NT2/D1 (cell line): ENCODE measurements around the gene SLC34A2.

Experiments used
- DNase-seq: peaks from one replicate; pipeline ENCODE4 v3.0.0-alpha.2; 2011; ENCODE audit warnings: low read depth, low spot score
- H3K27me3 ChIP-seq: 2 replicates; pipeline ENCODE4 v1.6.0; 2011; ENCODE audit warnings: mild to moderate bottlenecking; ENCODE audit not compliant: insufficient read length, insufficient read depth
- H3K36me3 ChIP-seq: 2 replicates; pipeline ENCODE4 v1.6.1; 2011; ENCODE audit warnings: mild to moderate bottlenecking, low read length, mixed read lengths; ENCODE audit not compliant: insufficient read depth, insufficient read length
- H3K4me1 ChIP-seq: 2 replicates; pipeline ENCODE4 v1.5.1; 2011; ENCODE audit not compliant: insufficient read depth, insufficient read length
- H3K4me3 ChIP-seq: 2 replicates; pipeline ENCODE4 v1.5.1; 2011; ENCODE audit warnings: low read depth; ENCODE audit not compliant: insufficient read length
- H3K9ac ChIP-seq: 2 replicates; pipeline ENCODE4 v1.6.0; 2011; ENCODE audit warnings: low read depth; ENCODE audit not compliant: insufficient read length
- H3K9me3 ChIP-seq: 2 replicates; pipeline ENCODE4 v1.5.1; 2011; ENCODE audit warnings: mild to moderate bottlenecking, low read length; ENCODE audit not compliant: insufficient read depth
- SUZ12 ChIP-seq: IDR thresholded peaks from 2 replicates; pipeline ENCODE4 v1.6.1; 2011; ENCODE audit not compliant: insufficient read length, insufficient read depth; ENCODE audit errors: extremely low read depth
- YY1 ChIP-seq: IDR thresholded peaks from 2 replicates; pipeline ENCODE4 v1.6.1; 2011; ENCODE audit not compliant: insufficient read length, insufficient read depth
- ZNF274 ChIP-seq: IDR thresholded peaks from 2 replicates; pipeline ENCODE4 v1.6.1; 2011; ENCODE audit warnings: mild to moderate bottlenecking, low read depth, low read length

SLC34A2 gene

DNA sequence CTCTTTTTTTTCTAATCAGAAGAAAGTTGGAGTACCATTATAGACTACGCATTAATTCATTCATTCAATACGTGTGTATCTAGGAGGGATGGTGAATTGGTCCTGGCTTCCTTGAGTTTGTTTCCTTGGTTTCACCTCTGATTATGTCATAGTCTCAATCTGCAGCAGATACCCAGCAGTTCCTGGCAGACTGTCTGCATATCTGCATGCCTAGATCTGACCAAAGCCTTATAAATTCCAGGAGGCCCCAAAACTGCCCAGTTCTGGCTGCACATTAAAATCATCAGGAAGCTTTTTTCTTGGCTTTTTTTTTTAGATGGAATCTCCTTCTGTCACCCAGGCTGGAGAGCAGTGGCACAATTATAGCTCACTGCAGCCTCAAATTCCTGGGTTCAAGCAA, 27.2 kb upstream of the SLC34A2 start:
- no peak for DNase-seq
- TF ChIP-seq ZNF274 (no peak), YY1 (no peak), SUZ12 (no peak)
- Histone ChIP-seq H3K27me3 (no peaks in the 10 kb centered on the region), H3K9ac (no peak overlapping the region), H3K9me3 (no peaks in the 10 kb centered on the region), H3K4me3 (no peak overlapping the region), H3K36me3 (no peaks in the 10 kb centered on the region), H3K4me1 (no peaks in the 10 kb centered on the region)

DNA sequence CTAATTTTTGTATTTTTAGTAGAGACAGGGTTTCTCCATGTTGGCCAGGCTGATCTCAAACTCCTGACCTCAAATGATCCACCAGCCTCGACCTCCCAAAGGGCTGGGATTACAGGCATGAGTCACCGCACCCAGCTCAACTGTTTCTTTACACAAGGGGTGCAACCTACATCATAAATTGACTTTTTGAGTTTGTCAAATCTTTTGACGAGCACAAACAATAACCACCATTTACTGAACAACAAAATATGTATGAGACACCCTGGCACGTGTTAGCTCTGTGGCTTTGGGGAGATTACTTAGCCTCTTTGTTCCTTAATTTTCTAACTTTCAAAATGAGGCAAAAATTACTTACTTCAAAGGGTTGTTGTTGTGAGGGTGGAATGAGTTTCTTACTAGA, 23.5 kb upstream of the SLC34A2 start:
- Histone ChIP-seq H3K36me3 (no peaks in the 10 kb centered on the region), H3K4me3 (no peak overlapping the region), H3K4me1 (no peaks in the 10 kb centered on the region), H3K27me3 (no peaks in the 10 kb centered on the region), H3K9ac (no peak overlapping the region), H3K9me3 (no peaks in the 10 kb centered on the region)
- no peak for DNase-seq
- TF ChIP-seq ZNF274 (no peak), SUZ12 (no peak), YY1 (no peak)

DNA sequence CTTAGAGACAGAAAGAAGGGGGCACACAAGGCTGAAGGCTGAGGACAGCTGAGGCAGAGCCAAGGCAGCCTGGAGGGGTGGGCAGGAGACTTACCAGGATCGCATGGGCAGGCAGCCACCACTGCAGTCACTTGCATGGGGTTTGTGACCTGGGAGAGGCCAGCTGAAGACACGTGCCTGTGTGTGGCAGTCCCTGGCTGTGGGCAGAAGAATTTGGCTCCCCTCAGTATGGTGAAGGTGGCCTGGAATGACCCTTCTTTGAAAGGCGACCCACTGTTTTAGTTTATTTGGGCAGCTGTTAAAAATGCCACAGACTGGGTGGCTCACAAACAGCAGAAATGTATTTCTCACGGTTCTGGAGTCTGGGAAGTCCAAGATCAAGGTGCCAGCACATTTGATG, 22.1 kb upstream of the SLC34A2 start:
- H3K9ac ChIP-seq = no peak overlapping the region
- H3K4me3 ChIP-seq = no peak overlapping the region
- H3K9me3 ChIP-seq = no peaks in the 10 kb centered on the region
- no peaks in the 10 kb centered on the region for H3K4me1 ChIP-seq
- no peak for TF ChIP-seq SUZ12
- TF ChIP-seq ZNF274 = no peak
- no peak for TF ChIP-seq YY1
- no peaks in the 10 kb centered on the region for H3K36me3 ChIP-seq
- H3K27me3 ChIP-seq = no peaks in the 10 kb centered on the region
- DNase-seq = no peak

DNA sequence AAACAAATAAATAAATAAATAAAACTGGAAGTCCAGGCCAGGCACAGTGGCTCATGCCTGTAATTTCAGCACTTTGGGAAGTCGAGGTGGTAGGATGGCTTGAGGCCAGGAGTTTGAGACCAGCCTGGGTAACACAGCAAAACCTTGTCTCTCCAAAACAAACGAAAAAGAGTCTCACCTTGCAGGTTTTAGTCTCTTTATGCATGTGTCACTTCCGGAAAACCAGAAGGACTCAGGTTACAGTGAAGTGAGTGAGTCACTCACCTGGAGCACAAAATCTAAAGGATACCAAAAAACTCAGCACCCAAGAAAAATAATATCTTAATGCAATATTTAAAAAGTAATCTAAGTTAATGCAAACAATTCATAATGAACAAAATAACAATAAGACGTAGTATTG, 20.1 kb upstream of the SLC34A2 start:
- no peaks in the 10 kb centered on the region for H3K36me3 ChIP-seq
- H3K9me3 ChIP-seq = no peaks in the 10 kb centered on the region
- no peak for DNase-seq
- TF ChIP-seq SUZ12 = no peak
- no peak for TF ChIP-seq YY1
- no peak for TF ChIP-seq ZNF274
- H3K27me3 ChIP-seq = no peaks in the 10 kb centered on the region
- H3K4me1 ChIP-seq = no peaks in the 10 kb centered on the region
- H3K9ac ChIP-seq = no peak overlapping the region
- H3K4me3 ChIP-seq = no peak overlapping the region

DNA sequence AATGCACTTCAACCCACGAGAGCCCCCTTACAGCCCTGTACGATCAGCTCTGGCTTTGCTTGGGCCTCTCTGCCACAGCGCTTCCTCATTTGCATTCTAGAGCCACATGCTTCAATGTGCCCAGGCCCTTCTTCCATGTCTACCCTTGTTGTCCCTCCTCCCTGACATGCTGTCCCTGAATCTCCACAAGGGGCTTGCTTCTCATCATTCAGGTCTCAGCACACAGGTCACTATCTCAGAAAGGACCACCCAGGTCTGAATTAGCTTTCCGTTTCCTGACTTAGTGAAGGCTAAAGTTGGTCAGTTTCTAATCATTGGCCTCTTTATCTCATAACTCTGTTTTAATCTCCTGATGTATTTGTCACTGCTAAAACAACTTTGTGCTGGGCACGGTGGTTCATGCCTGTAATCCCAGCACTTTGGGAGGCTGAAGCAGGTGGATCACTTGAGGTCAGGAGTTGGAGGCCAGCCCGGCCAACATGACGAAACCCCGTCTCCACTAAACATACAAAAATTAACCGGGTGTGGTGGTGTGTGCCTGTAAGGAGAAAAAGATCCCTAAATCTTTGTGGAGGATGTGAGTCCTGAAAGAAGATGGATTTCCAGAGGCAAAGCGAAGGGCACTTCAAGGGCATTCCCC, 17.9 kb upstream of the SLC34A2 start:
- TF ChIP-seq ZNF274 (no peak), YY1 (no peak), SUZ12 (no peak)
- no peaks in the 10 kb centered on the region for H3K9me3 ChIP-seq
- no peak overlapping the region for H3K4me3 ChIP-seq
- H3K4me1 ChIP-seq = no peaks in the 10 kb centered on the region
- no peaks in the 10 kb centered on the region for H3K27me3 ChIP-seq
- no peak for DNase-seq
- no peak overlapping the region for H3K9ac ChIP-seq
- no peaks in the 10 kb centered on the region for H3K36me3 ChIP-seq

DNA sequence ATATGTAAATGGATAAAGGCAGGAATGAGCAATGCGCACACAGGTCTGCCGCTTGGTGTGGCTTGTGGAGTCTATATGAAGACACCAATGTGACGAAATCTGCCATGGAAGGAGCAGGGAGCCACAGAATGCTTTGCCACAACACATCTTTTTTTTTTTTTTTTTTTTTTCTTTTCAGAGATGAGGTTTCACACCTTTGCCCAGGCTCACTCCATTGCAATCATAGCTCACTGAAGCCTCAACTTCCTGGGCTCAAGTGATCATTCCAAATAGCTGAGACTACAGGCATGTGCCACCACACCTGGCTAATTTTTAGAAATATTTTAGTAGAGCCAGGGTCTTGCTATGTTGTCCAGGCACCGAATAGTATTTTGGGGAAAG, 17.4 kb upstream of the SLC34A2 start:
- no peak for DNase-seq
- H3K4me3 ChIP-seq = no peak overlapping the region
- TF ChIP-seq YY1 (no peak), ZNF274 (no peak), SUZ12 (no peak)
- H3K9ac ChIP-seq = no peak overlapping the region
- H3K9me3 ChIP-seq = no peaks in the 10 kb centered on the region
- no peaks in the 10 kb centered on the region for H3K27me3 ChIP-seq
- H3K36me3 ChIP-seq = no peaks in the 10 kb centered on the region
- no peaks in the 10 kb centered on the region for H3K4me1 ChIP-seq

DNA sequence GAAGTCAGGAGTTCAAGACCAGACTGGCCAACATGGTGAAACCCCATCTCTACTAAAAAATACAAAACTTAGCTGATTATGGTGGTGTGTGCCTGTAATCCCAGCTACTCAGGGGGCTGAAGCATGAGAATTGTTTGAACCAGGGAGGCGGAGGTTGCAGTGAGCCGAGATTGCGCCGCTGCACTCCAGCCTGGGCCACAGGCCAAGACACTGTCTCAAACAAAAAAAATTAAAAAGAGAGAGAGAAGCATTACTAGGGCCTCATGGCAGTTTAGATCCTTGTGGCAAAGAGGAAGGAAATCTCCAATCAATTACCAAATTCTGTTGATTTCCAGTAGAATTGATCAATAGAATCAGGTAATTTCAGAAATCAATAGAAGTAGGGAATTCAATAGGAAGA, 16.8 kb upstream of the SLC34A2 start:
- H3K27me3 ChIP-seq = no peaks in the 10 kb centered on the region
- H3K9ac ChIP-seq = no peak overlapping the region
- no peaks in the 10 kb centered on the region for H3K36me3 ChIP-seq
- H3K4me3 ChIP-seq = no peak overlapping the region
- H3K9me3 ChIP-seq = no peaks in the 10 kb centered on the region
- H3K4me1 ChIP-seq = no peaks in the 10 kb centered on the region
- TF ChIP-seq ZNF274 = no peak
- TF ChIP-seq SUZ12 = no peak
- TF ChIP-seq YY1 = no peak
- no peak for DNase-seq
